A549 (cell line): ENCODE data around the gene ARRDC2.

Experiments used
- CTCF ChIP-seq: fragments of >200 bp; sonication (Bioruptor Twin); formaldehyde crosslinking; IDR thresholded peaks from 3 replicates; pipeline ENCODE4 v1.5.1; 2016
- ESRRA ChIP-seq: fragments of 150-350 bp; IDR thresholded peaks from 2 replicates; pipeline ENCODE4 v1.6.1; 2014; ENCODE audit warnings: mild to moderate bottlenecking, low read length, borderline replicate concordance
- RFX5 ChIP-seq: fragments of 450-650 bp; IDR thresholded peaks from 2 replicates; pipeline ENCODE4 v1.7.1; 2014; ENCODE audit warnings: antibody characterized with exemption, mild to moderate bottlenecking, moderate library complexity
- SMC3 ChIP-seq: fragments of >200 bp; sonication (Bioruptor Twin); formaldehyde crosslinking; IDR thresholded peaks from 3 replicates; pipeline ENCODE4 v1.6.1; 2018; ENCODE audit warnings: inconsistent platforms

GRCh38 chr19:18046059-18046718 is 38.2 kb downstream of the ARRDC2 start:
- TF ChIP-seq SMC3: no peak
- TF ChIP-seq CTCF: no peak
- TF ChIP-seq ESRRA: no peak
- no peak for TF ChIP-seq RFX5
